ENCODE results near the gene KIF21A.

DNA sequence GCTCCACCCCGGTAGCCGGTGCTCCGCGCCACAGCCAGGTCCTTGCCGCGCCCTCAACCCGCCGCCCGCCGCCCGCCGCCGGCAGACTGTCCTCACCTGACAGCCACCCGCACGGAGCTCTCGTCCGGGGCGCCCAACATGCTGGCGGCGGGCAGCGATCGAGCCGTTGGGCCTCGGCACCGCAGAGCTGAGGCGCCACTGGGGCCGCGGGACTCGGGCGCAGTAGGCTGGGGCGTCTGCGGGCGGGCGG lies 164 bp downstream of the KIF21A start:
- TF ChIP-seq, protein P1, sequence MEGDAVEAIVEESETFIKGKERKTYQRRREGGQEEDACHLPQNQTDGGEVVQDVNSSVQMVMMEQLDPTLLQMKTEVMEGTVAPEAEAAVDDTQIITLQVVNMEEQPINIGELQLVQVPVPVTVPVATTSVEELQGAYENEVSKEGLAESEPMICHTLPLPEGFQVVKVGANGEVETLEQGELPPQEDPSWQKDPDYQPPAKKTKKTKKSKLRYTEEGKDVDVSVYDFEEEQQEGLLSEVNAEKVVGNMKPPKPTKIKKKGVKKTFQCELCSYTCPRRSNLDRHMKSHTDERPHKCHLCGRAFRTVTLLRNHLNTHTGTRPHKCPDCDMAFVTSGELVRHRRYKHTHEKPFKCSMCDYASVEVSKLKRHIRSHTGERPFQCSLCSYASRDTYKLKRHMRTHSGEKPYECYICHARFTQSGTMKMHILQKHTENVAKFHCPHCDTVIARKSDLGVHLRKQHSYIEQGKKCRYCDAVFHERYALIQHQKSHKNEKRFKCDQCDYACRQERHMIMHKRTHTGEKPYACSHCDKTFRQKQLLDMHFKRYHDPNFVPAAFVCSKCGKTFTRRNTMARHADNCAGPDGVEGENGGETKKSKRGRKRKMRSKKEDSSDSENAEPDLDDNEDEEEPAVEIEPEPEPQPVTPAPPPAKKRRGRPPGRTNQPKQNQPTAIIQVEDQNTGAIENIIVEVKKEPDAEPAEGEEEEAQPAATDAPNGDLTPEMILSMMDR (IDR thresholded peaks at IDR 0.05; ENCODE audit: insufficient read depth, low read length): no peak
- TF ChIP-seq POLR2AphosphoS5 (IDR thresholded peaks at IDR 0.05; ENCODE audit: low read depth) (no peak), GABPA (IDR thresholded peaks at IDR 0.05; ENCODE audit: low read depth) (no peak)
